Endometrial microvascular endothelial cells (primary cell): ENCODE results near the gene IL32. TPM values are rescaled to one million over a fixed set of nuclear protein-coding genes. Genes with fewer than 3 reads are reported as not detected.

Experiments used
- in situ Hi-C: cut with HindIII; loops from 2 replicates; pipeline ENCODE4 v1.10.0; 2017; ENCODE audit warnings: low sequenced_read_pairs, low pct_unique_long_range_greater_than_20kb; ENCODE audit errors: inconsistent ontology term
- total RNA-seq: library from RNA; depleted of rRNA; stranded (reverse); fragments of >200 nt; gene quantifications from one replicate; pipeline ENCODE4 v1.2.3, GENCODE V29; 2015; ENCODE audit errors: inconsistent ontology term

Gene IL32
- total RNA-seq = 364 TPM

DNA sequence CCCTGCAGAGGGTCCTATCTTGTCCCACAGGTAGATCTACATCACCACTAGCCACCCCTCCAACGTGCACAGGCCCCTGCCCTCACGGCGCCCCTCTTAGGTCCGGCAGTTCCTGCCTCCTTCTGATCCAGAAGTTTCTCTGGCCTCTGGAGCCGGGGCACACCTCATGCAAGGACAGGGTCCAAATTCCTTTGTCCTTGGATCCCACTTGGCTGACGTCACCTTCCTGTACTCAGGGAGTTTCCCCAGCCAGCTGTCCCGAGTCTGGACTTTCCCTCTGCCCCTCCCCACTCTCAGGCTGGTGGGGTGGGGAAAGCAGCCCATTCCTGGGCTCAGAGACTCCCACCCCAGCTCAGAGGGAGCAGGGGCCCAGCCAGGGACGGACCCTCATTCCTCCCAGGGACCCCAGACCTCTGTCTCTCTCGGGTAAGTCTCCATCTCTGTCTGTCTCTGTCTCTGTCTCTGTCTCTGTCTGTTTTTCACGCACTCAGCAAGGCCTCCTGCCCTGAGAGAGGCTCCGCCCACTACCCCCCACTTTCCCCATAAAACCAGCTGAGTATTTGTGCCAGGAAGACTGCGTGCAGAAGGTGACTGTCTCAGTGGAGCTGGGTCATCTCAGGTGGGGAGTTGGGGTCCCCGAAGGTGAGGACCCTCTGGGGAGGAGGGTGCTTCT, at the start of gene IL32:
Gene IL32, plus strand, starts transcription at position 572 of the 673 bp plus-strand sequence. CDS start 172 bp downstream, outside the sequence.
- in situ Hi-C loops = no loop called here

- in situ Hi-C loops = no loop called here
These were observed 49.4 kb upstream of the IL32 start for GRCh38 chr16:3015865-3016521.

DNA sequence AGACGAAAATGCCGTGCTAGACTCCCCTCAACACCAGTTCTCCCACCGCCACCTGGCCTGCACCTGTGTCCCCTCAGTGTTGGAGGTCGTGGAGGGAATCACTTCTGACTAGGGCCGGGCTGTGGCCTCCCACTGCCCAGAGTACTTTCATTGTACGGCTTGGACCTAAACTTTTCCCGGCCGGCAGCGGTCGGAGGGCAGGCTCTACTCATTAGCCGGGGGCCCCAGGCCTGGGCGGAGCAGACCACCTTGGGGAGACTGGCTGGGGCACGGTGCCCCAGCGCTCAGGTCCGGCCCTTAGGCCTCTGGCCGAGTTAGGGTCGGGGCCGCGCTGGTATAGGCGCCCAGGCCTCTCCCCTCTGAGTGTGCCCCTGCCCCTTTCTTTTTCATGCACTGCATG, 48.1 kb upstream of the IL32 start:
- in situ Hi-C loops = no loop called here

DNA sequence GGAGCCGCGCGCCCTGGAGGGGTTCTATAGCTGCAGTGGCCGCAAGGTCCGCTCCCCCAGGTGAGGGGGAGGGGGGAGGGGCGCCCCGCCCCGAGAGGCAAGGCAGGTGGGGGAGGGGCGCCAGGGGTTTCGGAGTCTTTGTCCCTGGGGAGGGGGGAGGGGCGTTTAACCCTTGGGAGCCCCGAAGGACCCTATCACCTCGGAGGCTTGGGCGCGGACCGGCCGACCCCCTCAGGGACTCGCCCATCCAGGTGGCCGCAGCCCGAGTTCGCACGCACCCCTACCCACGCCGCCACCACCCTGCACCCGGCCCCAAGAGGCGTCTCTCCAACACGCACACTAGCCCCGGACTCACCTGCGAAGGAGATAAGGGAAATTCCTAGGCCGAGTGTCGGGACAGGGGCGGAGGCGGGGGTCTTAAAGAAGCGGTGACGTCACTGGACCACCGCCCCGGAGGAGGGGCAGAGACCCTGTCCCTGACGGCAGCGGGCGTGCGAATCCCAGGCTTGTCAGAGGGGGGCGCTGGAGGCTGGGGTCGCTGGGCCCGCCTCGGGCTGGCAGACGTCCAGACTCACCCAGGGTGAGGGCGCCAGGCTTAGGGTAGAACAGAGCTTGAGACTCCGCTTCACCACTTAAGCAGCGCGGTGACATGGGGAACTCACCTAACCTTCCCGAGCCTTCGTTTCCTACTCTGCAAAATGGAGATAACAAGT, 47.5 kb upstream of the IL32 start, which contains the start of gene CLDN6:
Gene CLDN6, minus strand, starts transcription at position 390 of the 713 bp plus-strand sequence. CDS start 2,162 bp downstream, outside the sequence.
- in situ Hi-C loops = no loop called here

DNA sequence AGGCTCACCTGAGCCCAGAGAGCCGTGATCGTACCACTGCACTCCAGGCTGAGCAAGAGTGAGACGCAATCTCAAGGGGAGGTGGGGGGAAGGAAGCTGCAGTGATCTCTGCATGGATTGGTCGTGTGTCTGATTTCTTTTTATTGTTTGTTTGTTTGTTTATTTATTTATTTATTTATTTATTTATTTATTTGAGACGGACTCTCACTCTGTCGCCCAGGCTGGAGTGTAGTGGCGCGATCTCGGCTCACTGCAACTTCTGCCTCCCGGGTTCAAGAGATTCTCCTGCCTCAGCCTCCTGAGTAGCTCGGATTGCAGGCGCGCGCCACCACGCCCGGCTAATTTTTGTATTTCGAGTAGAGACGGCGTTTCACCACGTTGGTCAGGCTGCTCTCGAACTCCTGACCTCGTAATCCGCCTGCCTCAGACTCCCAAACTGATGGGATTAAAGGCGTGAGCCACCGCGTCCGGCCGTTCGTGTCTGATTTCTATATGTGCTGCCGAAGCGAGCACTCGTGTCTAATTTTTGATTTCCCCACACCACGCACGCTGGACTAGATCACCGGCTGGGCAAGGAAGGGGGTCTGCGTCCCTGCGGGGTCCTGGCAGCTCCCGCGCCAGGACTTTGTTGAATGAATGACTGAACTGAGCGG, 45.7 kb upstream of the IL32 start:
- in situ Hi-C loops = no loop called here

GRCh38 chr16:3020247-3020603, 45.2 kb upstream of the IL32 start, which contains the start of gene TNFRSF12A:
Gene TNFRSF12A (plus strand): TSS chr16:3020368. CDS start chr16:3020398, 30 bp downstream.
- in situ Hi-C loops = no loop called here

- in situ Hi-C loops = no loop called here
These were observed 44.6 kb upstream of the IL32 start for GRCh38 chr16:3020604-3021448.

DNA sequence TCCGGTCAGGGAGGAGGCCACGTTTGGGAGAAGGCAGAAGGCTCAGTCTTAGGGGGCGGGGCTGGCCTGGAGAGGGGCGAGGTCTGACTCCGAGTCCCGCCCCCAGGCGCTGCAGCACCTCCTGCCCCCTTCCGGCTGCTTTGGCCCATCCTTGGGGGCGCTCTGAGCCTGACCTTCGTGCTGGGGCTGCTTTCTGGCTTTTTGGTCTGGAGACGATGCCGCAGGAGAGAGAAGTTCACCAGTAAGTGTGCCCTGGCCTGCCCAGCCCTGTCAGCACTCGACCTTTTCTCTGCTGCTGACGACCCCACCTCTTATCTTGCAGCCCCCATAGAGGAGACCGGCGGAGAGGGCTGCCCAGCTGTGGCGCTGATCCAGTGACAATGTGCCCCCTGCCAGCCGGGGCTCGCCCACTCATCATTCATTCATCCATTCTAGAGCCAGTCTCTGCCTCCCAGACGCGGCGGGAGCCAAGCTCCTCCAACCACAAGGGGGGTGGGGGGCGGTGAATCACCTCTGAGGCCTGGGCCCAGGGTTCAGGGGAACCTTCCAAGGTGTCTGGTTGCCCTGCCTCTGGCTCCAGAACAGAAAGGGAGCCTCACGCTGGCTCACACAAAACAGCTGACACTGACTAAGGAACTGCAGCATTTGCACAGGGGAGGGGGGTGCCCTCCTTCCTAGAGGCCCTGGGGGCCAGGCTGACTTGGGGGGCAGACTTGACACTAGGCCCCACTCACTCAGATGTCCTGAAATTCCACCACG, 43.8 kb upstream of the IL32 start:
- in situ Hi-C loops = no loop called here

- in situ Hi-C loops = no loop called here
These were observed 43.2 kb upstream of the IL32 start for GRCh38 chr16:3022208-3022683.

DNA sequence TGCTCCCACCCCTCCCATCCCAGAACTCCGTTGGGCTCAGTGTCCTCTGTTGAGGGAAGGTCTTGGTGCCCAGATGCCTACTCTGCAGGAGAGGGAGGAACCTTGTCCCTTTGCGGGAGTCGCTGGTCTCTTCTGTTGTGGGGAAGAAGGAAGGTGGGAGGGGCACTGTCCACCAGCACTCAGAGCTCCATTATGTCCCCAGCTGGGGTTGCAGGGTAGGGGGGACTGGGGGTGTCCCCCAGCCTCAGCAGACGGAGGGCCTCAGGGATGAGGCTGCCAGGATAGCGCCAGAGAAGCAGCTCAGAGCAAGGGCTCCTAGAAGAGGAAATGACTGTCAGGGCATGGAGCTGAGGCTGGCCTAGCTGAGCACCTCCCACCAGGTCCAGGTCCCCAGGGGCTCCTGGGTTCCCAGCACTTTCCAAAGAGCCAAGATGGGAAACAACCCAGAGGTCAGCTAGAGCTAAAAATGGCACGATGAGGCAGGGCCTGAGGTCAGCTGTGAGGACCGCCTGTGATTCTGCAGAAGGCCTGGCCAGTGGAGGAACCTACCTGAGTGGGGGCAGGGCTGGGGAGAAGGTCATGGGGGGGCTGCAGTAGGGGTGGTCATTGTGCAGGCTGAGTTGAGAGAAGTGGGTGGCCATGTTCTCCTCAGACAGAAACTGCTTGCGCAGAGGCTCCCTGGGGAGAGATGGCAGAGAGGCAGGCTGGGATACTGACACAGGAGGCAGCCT, 42.6 kb upstream of the IL32 start:
- in situ Hi-C loops = no loop called here

- in situ Hi-C loops = no loop called here
These were observed 42.1 kb upstream of the IL32 start for GRCh38 chr16:3023415-3023668.

- in situ Hi-C loops = no loop called here
These were observed 41.6 kb upstream of the IL32 start, which contains the start of the genes HCFC1R1 and THOC6 for GRCh38 chr16:3023669-3024478. Gene HCFC1R1 (minus strand): TSS chr16:3023942. CDS start chr16:3023941, 1 bp downstream. Gene THOC6 (plus strand): TSS chr16:3024035. CDS start chr16:3024327, 292 bp downstream.

DNA sequence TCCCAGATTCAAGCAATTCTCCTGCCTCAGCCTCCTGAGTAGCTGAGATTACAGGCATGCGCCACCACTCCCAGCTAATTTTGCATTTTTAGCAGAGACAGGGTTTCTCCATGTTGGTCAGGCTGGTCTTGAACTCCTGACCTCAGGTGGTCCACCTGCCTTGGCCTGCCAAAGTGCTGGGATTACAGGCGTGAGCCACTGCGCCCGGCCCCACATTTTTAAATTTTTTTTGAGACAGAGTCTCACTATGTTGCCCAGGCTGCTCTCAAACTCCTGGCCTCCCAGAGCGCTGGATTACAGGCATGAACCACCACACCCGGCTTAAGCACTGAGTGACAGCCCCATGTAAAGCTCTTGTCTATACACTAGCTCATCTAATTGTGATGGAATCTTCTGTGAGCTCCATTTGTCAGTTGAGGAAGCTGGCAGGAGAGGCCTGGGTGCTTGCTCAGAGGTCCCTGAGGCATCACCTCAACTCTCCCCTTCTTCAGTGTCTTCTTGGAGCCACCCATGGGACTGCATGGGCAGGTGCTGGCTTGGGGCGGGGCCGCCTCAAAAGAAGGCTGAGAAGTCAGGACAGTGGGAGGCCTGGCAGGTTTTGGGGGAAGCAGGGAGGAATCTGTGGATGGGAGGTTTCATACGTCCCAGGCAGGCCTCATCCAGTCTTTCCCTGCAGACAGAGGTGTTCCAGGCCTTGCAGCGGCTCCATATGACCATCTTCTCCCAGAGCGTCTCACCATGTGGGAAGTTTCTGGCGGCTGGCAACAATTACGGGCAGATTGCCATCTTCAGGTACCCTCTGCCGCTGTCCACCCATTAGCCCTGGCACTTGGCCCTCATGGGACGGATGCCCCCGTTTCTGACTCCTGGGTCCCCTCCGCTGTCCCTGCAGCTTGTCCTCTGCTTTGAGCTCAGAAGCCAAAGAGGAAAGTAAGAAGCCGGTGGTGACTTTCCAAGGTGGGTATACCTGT, 40.1 kb upstream of the IL32 start:
- in situ Hi-C loops = no loop called here

DNA sequence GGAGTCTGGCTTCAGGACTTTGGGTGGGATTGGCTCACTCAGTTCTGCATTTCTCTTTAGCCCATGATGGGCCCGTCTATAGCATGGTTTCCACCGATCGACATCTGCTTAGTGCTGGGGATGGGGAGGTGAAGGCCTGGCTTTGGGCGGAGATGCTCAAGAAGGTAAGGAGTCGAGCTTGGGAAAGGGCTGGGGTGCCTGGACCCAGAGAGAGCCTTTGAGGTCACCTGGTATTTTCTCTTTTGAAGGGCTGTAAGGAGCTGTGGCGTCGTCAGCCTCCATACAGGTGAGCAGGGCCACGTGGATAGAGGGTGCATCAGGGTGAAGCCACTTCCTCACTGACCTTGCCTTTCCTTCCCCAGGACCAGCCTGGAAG, 39.4 kb upstream of the IL32 start:
- in situ Hi-C loops = no loop called here
